K562 (cell line): ENCODE data around the gene CDH1. TPM values are rescaled to one million over a fixed set of nuclear protein-coding genes. Genes with fewer than 3 reads are reported as not detected.
A peak's percentile ranks its signal among the peaks of the same experiment; 100 is the strongest.

ENCODE experiments used
- ATAC-seq: fragments of 200-7000 bp; cut with Tn5 transposase; 3 replicates; pipeline ENCODE4 v1.9.1; 2020; ENCODE audit warnings: moderate library complexity
- BruUV-seq: library from RNA; stranded (reverse); fragments of 400-500 nt; replicated peaks from 2 replicates; lab custom pipeline; 2021; lab: Mats Ljungman, UMichigan
- CTCF ChIA-PET: fragments of 300-600 bp; formaldehyde crosslinking; extraction: SDS; loops from one replicate; lab custom pipeline; 2021; ENCODE audit warnings: low intra/inter-chr PET ratio; lab: Yijun Ruan, JAX
- POLR2A ChIA-PET: fragments of 300-600, 350-650 bp; sonication (Branson Sonifier 250); formaldehyde crosslinking; extraction: SDS; loops from one replicate; lab custom pipeline; 2021; ENCODE audit warnings: antibody characterized with exemption, inconsistent platforms; lab: Yijun Ruan, JAX
- DNase-seq, 4 experiments: peaks; one replicate each; pipeline versions ENCODE4 v3.0.0 to v3.0.0-alpha.2; 2011 to 2018; ENCODE audit warnings: low spot score in 3 of 4, mixed read lengths in 3 of 4; ENCODE audit errors: extremely low read depth in 1 of 4
- FAIRE-seq: peaks from 2 replicates; lab custom pipeline; 2011; peaks lifted over from hg19 to GRCh38; lab: Jason Lieb, UNC
- H2AFZ ChIP-seq: 2 replicates; pipeline ENCODE4 v1.6.0; 2011; ENCODE audit warnings: low read depth, low read length, control low read depth, inconsistent platforms
- H3K27ac ChIP-seq: fragments of 200-600 bp; 3 replicates; pipeline ENCODE4 v1.8.0; 2011; ENCODE audit warnings: low read depth, mild to moderate bottlenecking, control low read depth, inconsistent platforms, low read length, moderate library complexity, mixed read lengths; ENCODE audit errors: extremely low read depth
- H3K27me3 ChIP-seq, 2 experiments: fragments of 300-600 bp in 1 of 2; 2 replicates in 1 of 2; 3 replicates in 1 of 2; pipeline versions ENCODE4 v1.6.0 to v1.8.0; 2011; ENCODE audit warnings: inconsistent platforms in 2 of 2, low read length in 2 of 2, mild to moderate bottlenecking in 1 of 2, mixed read lengths in 1 of 2, moderate library complexity in 1 of 2; ENCODE audit not compliant: control insufficient read depth in 2 of 2, insufficient read depth in 2 of 2
- H3K36me3 ChIP-seq: fragments of 300-600 bp; 3 replicates; pipeline ENCODE4 v1.8.0; 2011; ENCODE audit warnings: mild to moderate bottlenecking, low read length, inconsistent platforms; ENCODE audit not compliant: control insufficient read depth, insufficient read depth
- H3K4me1 ChIP-seq, 2 experiments: fragments of 200-600 bp in 1 of 2; replicated peaks in 1 of 2; 2 replicates in 1 of 2; 3 replicates in 1 of 2; pipeline versions ENCODE4 v1.5.1 to v1.8.0; 2011; ENCODE audit warnings: inconsistent platforms in 2 of 2, low read length in 2 of 2, mild to moderate bottlenecking in 1 of 2, mixed read lengths in 1 of 2, moderate library complexity in 1 of 2; ENCODE audit not compliant: control insufficient read depth in 2 of 2, insufficient read depth in 2 of 2
- H3K4me2 ChIP-seq: 2 replicates; pipeline ENCODE4 v1.6.1; 2011; ENCODE audit warnings: low read length, control low read depth, inconsistent platforms, mixed read lengths; ENCODE audit not compliant: insufficient read depth
- H3K4me3 ChIP-seq: fragments of 200-600 bp; sonication (generic), shearing (Covaris generic); 2 replicates; pipeline ENCODE4 v1.5.1; 2016; ENCODE audit warnings: control low read depth, inconsistent platforms
- H3K79me2 ChIP-seq: fragments of 200-600 bp; 3 replicates; pipeline ENCODE4 v1.8.0; 2011; ENCODE audit warnings: low read length, inconsistent platforms; ENCODE audit not compliant: control insufficient read depth, insufficient read depth
- H3K9ac ChIP-seq, 2 experiments: 2 replicates each; pipeline versions ENCODE4 v1.6.0 to v1.6.1; 2011; ENCODE audit warnings: low read depth in 2 of 2, low read length in 2 of 2, control low read depth in 1 of 2, inconsistent platforms in 1 of 2, mild to moderate bottlenecking in 1 of 2, mixed read lengths in 1 of 2; ENCODE audit not compliant: insufficient read depth in 1 of 2
- H3K9me1 ChIP-seq: one replicate; pipeline ENCODE4 v1.6.0; 2011; ENCODE audit warnings: inconsistent platforms, mild to moderate bottlenecking, low read length, moderate library complexity; ENCODE audit not compliant: control insufficient read depth, insufficient read depth
- H3K9me3 ChIP-seq: replicated peaks from 2 replicates; pipeline ENCODE4 v1.5.1; 2011; ENCODE audit warnings: low read depth, low read length, inconsistent platforms; ENCODE audit not compliant: control insufficient read depth, insufficient read depth
- H4K20me1 ChIP-seq: replicated peaks from 2 replicates; pipeline ENCODE4 v1.6.1; 2011; ENCODE audit warnings: low read length, inconsistent platforms, mixed read lengths; ENCODE audit not compliant: control insufficient read depth, insufficient read depth
- ARID2 ChIP-seq: fragments of 450-650 bp; IDR thresholded peaks from 2 replicates; pipeline ENCODE4 v1.6.1; 2017; ENCODE audit warnings: antibody characterized with exemption, mild to moderate bottlenecking
- CEBPB ChIP-seq: fragments of 450-650 bp; IDR thresholded peaks from 2 replicates; pipeline ENCODE4 v1.6.1; 2016; ENCODE audit warnings: missing genetic modification characterization, missing compliant biosample characterization
- GATAD2A ChIP-seq: fragments of 450-650 bp; IDR thresholded peaks from 2 replicates; pipeline ENCODE4 v1.6.1; 2017
- ZFP91 ChIP-seq: sonication (generic); formaldehyde crosslinking; IDR thresholded peaks from 2 replicates; pipeline ENCODE4 v1.8.0; 2022; ENCODE audit warnings: mild to moderate bottlenecking, missing genetic modification reagents
- ZNF253 ChIP-seq: fragments of 250-450 bp; sonication (Bioruptor Pico); conservative IDR thresholded peaks from 2 replicates; pipeline ENCODE4 v1.6.1; 2021; ENCODE audit warnings: mild to moderate bottlenecking
- WGBS: fragments of 100-300 bp; shearing (Covaris generic); methylation state at CpG from one replicate; pipeline ENCODE4 v1.1.6; 2016; ENCODE audit warnings: low coverage, mixed read lengths; ENCODE audit not compliant: insufficient coverage; ENCODE audit errors: missing lambda C conversion rate; 5-methylcytosine and 5-hydroxymethylcytosine counted together
- in situ Hi-C: fragments of 300-500 bp; cut with MboI; formaldehyde crosslinking; loops from 4 replicates; pipeline ENCODE4 v1.15.0; 2018; ENCODE audit warnings: inconsistent platforms, mixed read lengths
- intact Hi-C: fragments of 100-400 bp; cut with micrococcal nuclease; formaldehyde crosslinking; loops from 2 replicates; pipeline ENCODE4 v1.14.2; 2022
- polyA plus RNA-seq, 8 experiments: library from polyadenylated mRNA; depleted of rRNA in 4 of 8; stranded (reverse) in 5 of 8; unstranded in 3 of 8; fragments of >200 nt; fragmentation: Nextera tagmentation in 2 of 8; fragmentation: Illumina TruSeq in 1 of 8; extraction: Ambion mirVana in 2 of 8; extraction: Trizol in 1 of 8; gene quantifications; 2 replicates each; pipeline versions ENCODE4 v1.2.1 to v1.2.3, GENCODE V29; 2011 to 2014; ENCODE audit warnings: inconsistent platforms in 1 of 8, missing spikeins in 1 of 8
- total RNA-seq, 7 experiments: library from RNA; depleted of rRNA in 6 of 7; stranded (reverse); fragments of >200 nt in 6 of 7; fragmentation: Illumina TruSeq in 2 of 7; extraction: Trizol in 2 of 7; gene quantifications; 2 replicates each; pipeline versions ENCODE4 v1.2.1 to v1.2.3, GENCODE V29; 2011 to 2021; ENCODE audit warnings: low replicate concordance in 1 of 7
- TF ChIP-seq, protein P1 (sequence below), 2 experiments: fragments of 450-650 bp; formaldehyde crosslinking in 1 of 2; IDR thresholded peaks; 2 replicates each; pipeline versions ENCODE4 v1.4.0 to v1.6.1; 2014 to 2020; ENCODE audit warnings: mild to moderate bottlenecking in 2 of 2, borderline replicate concordance in 1 of 2, low read depth in 1 of 2

Gene CDH1
- total and polyA plus RNA-seq, 9 of the 15 experiments (the other 6 are each of a cell fraction or from before 2014, with no cell fraction given): 0.01 to 0.69 TPM; not detected in 7

DNA sequence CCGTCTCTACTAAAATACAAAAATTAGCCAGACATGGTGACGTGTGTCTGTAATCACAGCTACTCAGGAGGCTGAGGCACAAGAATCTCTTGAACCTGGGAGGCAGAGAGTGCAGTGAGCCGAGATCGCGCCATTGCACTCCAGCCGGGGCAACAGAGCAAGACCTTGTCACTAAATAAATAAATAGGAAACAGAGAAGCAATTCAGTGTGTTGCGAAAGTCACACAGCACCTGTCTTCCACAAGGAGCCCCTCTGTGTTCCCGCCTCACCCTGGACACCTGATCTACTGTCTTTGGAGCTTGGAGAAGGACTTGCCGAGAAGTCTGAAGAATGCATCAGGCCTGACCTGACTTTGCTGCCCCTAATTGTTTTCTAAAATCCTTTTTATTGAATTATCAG lies 3.5 kb upstream of the CDH1 start:
- WGBS: 86% methylated on average over 9 of the region's 9 CpGs

GRCh38 chr16:68734782-68735181 lies 2.3 kb upstream of the CDH1 start:
- Histone ChIP-seq H4K20me1 (no peaks in the 10 kb centered on the region), H3K9ac (no peak overlapping the region), H3K4me2 (no peak overlapping the region), H3K27ac (peak overlapping the region; percentile 13; the same call in 1 of the 3 replicates), H2AFZ (peak overlapping the region; percentile 74; the same call in 1 of the 2 replicates), H3K4me3 (no peak overlapping the region), H3K79me2 (no peaks in the 10 kb centered on the region), H3K4me1 (peaks cover 27 to 35% of the 10 kb centered on the region in 2 experiments), H3K9me1 (no peaks in the 10 kb centered on the region), H3K9me3 (no peaks in the 10 kb centered on the region), H3K27me3 (no peaks in the 10 kb centered on the region), H3K36me3 (no peaks in the 10 kb centered on the region)
- ChIA-PET CTCF (no interaction called here), POLR2A (interaction anchor here (0.5 kb wide), 1 partner anchor 371 kb away, joined by 3 read pairs; no protein-coding TSS in a partner anchor)
- WGBS: 96% methylated on average over 2 of the region's 2 CpGs
- ATAC-seq (no peak), FAIRE-seq (no peak), DNase-seq (no peak)
- in situ Hi-C loops: no loop called here
- intact Hi-C loops: no loop called here
- no TSS peak for BruUV-seq
- no peak for TF ChIP-seq ARID2
- no peak for TF ChIP-seq ZFP91 (CRISPR knock-in tag)
- TF ChIP-seq, protein P1, sequence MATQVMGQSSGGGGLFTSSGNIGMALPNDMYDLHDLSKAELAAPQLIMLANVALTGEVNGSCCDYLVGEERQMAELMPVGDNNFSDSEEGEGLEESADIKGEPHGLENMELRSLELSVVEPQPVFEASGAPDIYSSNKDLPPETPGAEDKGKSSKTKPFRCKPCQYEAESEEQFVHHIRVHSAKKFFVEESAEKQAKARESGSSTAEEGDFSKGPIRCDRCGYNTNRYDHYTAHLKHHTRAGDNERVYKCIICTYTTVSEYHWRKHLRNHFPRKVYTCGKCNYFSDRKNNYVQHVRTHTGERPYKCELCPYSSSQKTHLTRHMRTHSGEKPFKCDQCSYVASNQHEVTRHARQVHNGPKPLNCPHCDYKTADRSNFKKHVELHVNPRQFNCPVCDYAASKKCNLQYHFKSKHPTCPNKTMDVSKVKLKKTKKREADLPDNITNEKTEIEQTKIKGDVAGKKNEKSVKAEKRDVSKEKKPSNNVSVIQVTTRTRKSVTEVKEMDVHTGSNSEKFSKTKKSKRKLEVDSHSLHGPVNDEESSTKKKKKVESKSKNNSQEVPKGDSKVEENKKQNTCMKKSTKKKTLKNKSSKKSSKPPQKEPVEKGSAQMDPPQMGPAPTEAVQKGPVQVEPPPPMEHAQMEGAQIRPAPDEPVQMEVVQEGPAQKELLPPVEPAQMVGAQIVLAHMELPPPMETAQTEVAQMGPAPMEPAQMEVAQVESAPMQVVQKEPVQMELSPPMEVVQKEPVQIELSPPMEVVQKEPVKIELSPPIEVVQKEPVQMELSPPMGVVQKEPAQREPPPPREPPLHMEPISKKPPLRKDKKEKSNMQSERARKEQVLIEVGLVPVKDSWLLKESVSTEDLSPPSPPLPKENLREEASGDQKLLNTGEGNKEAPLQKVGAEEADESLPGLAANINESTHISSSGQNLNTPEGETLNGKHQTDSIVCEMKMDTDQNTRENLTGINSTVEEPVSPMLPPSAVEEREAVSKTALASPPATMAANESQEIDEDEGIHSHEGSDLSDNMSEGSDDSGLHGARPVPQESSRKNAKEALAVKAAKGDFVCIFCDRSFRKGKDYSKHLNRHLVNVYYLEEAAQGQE (IDR thresholded peaks at IDR 0.05; ENCODE audit: borderline replicate concordance): no peak
- TF ChIP-seq, protein P1 (CRISPR knock-in tag; IDR thresholded peaks at IDR 0.05; ENCODE audit: low read depth): no peak
- no peak for TF ChIP-seq GATAD2A

More for the DNA sequence above, 3.5 kb upstream of the CDH1 start:
- no peak overlapping the region for H3K4me2 ChIP-seq
- H3K36me3 ChIP-seq: no peaks in the 10 kb centered on the region
- CTCF ChIA-PET: no interaction called here
- no peak overlapping the region for H2AFZ ChIP-seq
- no peak overlapping the region for H3K4me3 ChIP-seq
- no peak overlapping the region for H3K9ac ChIP-seq
- intact Hi-C loops (no loop called here), in situ Hi-C loops (no loop called here)
- no peaks in the 10 kb centered on the region for H3K9me3 ChIP-seq
- BruUV-seq: no TSS peak
- peaks cover 27 to 35% of the 10 kb centered on the region in 2 experiments for H3K4me1 ChIP-seq
- DNase-seq (no peak), FAIRE-seq (no peak), ATAC-seq (no peak)
- no peaks in the 10 kb centered on the region for H3K79me2 ChIP-seq
- H3K27me3 ChIP-seq: no peaks in the 10 kb centered on the region
- H3K9me1 ChIP-seq: no peaks in the 10 kb centered on the region
- POLR2A ChIA-PET: interaction anchor here (0.6 kb wide), 1 partner anchor 530 kb away, joined by 3 read pairs; no protein-coding TSS in a partner anchor
- no peak overlapping the region for H3K27ac ChIP-seq
- peak; percentile 45 for TF ChIP-seq CEBPB (tag)
- no peak for TF ChIP-seq ZNF253 (CRISPR knock-in tag)
- H4K20me1 ChIP-seq: no peaks in the 10 kb centered on the region
